Esophagus squamous epithelium (tissue), 4 donors: ENCODE results near the gene ASNS.

Experiments used
- CTCF ChIP-seq, 6 experiments: fragments of 450-650 bp in 4 of 6; fragments of 200-600 bp in 2 of 6; sonication (generic) in 2 of 6; IDR thresholded peaks; one replicate each; pipeline ENCODE4 v1.5.1; 2016 to 2019; ENCODE audit warnings: antibody characterized with exemption in 6 of 6, mild to moderate bottlenecking in 4 of 6, moderate library complexity in 4 of 6
- POLR2A ChIP-seq, 4 donors: fragments of 450-650 bp; IDR thresholded peaks; one replicate each; pipeline ENCODE4 v1.6.1; 2017; ENCODE audit warnings: antibody characterized with exemption in 4 of 4, mild to moderate bottlenecking in 4 of 4, moderate library complexity in 3 of 4

DNA sequence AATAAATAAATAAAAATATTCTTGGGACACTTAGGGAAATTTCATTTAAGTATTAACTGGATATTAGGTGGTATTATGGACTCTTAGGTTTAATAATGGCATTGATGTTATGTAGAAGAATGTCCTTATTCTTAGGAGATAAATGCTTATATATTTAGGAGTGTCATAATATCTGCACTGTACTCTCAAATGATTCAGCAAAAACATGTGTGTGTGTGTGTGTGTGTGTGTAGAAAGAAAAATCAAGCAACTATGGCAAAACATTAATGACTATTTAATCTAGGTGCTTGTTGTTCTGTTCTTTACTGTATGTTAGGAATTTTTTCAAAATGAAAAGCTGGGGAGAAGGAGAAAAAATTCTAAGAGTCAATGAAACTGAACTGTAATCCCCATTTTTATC lies 3.9 kb downstream of the ASNS start:
- no peak for TF ChIP-seq POLR2A (IDR thresholded peaks at IDR 0.05)
- TF ChIP-seq CTCF (IDR thresholded peaks at IDR 0.05) = no peak
